ENCODE data around the gene BMP3.

Gene BMP3, protein sequence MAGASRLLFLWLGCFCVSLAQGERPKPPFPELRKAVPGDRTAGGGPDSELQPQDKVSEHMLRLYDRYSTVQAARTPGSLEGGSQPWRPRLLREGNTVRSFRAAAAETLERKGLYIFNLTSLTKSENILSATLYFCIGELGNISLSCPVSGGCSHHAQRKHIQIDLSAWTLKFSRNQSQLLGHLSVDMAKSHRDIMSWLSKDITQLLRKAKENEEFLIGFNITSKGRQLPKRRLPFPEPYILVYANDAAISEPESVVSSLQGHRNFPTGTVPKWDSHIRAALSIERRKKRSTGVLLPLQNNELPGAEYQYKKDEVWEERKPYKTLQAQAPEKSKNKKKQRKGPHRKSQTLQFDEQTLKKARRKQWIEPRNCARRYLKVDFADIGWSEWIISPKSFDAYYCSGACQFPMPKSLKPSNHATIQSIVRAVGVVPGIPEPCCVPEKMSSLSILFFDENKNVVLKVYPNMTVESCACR

DNA sequence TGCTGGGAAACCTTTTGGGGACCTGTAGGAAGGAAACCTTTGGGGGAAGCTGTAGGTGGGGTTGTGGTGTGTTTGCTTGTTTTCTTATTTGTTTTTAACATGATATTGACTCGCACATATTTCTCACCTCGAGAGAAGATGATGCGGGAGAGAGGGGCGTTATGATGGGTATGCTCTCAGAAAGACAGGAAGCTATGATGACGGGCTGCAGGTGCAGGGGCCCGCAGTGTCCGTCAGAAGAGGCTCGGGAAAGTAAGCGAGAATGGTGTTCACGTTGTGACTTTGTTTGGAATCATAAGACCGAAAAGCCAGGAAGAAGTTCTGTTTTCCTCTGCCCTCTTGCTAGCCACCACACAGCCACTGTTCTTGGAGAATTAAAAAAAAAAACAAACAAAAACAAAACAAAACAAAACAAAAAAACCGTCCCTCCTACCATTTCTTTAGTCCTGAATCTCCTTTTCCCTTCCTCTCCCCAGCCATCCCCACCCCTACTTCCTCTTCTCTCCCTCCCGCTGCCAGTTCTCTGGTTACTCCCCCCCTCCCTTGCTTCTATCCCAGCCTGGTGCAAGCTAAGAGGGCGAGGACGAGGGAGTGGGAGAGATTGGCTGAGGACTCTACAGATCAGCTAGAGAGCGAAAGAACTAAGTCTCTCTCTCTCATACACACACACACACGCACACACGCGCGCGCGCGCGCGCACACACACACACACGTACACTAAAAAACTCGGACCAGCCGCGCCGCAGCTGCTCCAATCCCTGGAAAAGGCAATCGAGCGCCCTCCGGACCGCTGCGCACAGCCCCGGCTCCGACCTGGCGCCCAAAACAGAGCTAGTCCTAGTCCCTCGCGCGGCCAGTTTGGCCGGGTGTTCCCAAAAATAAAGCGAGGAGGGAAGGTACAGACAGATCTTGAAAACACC lies at the start of gene BMP3:
Gene BMP3 (plus strand): TSS at position 648 of the 920 bp plus-strand sequence. CDS start 577 bp downstream, outside the sequence.
- no peak for DNase-seq (ENCODE audit: low spot score)
- TF ChIP-seq, protein P1, sequence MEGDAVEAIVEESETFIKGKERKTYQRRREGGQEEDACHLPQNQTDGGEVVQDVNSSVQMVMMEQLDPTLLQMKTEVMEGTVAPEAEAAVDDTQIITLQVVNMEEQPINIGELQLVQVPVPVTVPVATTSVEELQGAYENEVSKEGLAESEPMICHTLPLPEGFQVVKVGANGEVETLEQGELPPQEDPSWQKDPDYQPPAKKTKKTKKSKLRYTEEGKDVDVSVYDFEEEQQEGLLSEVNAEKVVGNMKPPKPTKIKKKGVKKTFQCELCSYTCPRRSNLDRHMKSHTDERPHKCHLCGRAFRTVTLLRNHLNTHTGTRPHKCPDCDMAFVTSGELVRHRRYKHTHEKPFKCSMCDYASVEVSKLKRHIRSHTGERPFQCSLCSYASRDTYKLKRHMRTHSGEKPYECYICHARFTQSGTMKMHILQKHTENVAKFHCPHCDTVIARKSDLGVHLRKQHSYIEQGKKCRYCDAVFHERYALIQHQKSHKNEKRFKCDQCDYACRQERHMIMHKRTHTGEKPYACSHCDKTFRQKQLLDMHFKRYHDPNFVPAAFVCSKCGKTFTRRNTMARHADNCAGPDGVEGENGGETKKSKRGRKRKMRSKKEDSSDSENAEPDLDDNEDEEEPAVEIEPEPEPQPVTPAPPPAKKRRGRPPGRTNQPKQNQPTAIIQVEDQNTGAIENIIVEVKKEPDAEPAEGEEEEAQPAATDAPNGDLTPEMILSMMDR (IDR thresholded peaks at IDR 0.05; ENCODE audit: extremely low read depth, missing control alignments), result no peak

DNA sequence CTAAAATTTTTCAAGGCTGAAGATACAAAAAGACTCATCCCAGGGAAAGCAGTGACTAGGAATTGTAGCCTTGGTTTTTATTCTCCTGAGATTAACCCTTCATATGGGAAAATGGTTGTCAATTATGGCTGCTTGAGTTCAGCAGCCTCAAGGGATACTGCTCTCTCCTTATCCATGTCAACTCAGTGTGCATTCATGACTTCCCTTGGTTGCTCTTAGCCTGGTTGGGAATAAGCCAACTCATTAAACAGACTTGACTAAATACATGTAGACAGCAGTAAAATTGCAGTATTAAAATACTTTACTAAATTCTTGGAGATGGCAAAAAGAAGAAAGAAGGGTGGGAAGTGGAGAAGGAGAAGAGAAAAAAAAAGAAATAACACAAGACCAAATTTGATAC lies 44.5 kb upstream of the BMP3 start:
- DNase-seq (ENCODE audit: low spot score), result no peak
- TF ChIP-seq, protein P1 (IDR thresholded peaks at IDR 0.05; ENCODE audit: extremely low read depth, missing control alignments), result no peak

DNA sequence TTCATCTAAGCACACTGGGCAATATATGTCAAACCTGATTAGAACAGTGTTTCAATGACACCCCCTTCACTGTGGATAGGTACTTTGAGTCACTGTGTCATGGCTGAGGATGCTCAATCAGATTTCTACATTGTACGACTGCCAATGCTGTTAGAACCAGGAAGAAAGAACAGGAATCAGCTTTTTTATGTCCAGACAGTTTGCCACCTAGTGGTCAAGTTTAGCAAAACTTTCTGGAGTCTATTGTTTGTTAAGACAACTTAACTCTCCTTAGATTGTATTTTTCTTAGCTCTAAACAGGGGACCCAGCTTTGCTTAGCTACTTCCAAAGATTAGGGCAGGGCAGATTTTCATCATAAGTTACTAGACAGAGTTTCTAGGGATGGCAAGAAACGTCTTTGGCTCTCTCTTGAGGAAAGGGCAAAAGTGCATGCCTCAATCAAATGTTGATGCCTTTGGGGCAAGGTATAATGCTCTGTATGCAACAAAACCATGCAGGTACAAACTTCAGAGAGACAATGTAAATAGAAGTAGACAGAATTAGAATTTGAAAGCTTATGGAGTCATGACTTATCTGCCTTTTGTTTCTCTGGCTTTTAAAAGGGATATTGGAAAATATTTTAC lies 40.5 kb upstream of the BMP3 start:
- DNase-seq (ENCODE audit: low spot score), result peak; percentile 29
- TF ChIP-seq, protein P1 (IDR thresholded peaks at IDR 0.05; ENCODE audit: extremely low read depth, missing control alignments), result peak; percentile 27

DNA sequence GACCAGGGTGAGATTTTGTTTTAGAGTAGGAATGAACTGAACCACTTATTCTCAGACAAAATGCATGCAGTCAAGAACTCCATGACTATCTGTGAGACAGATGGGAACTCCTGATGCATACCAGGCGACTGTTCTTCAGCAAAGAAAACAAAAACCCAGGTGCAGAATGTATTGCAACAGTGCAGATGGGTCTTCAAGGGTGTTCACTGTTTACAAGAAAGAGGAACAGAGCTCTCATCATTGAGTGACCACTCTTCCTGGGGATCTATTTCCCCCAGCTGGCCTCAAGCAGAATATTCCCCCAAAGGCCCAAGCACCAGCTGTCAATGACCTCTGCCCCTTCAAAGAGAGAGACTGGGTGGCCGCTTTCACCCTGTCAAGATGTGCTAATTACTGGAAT lies 39.7 kb upstream of the BMP3 start:
- TF ChIP-seq, protein P1 (IDR thresholded peaks at IDR 0.05; ENCODE audit: extremely low read depth, missing control alignments), result no peak
- no peak for DNase-seq (ENCODE audit: low spot score)

DNA sequence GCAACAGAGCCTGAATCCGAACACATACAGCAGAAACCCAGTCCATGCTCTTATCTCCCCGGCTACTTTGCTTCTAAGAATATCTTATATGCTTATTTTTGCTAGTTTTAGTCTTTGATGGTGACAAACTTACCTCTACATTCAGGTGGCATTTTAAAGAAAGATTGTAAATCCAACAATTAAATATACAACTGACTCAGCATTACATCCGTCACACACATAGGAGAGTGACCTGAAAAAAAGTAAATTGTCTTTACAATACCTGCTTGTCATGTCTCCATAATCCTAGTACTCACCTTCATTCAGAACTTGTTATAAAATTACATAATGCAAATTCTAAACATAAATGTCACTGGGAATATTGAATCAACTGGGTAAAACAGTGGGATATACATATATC lies 30.6 kb upstream of the BMP3 start:
- TF ChIP-seq, protein P1 (IDR thresholded peaks at IDR 0.05; ENCODE audit: extremely low read depth, missing control alignments), result no peak
- no peak for DNase-seq (ENCODE audit: low spot score)

DNA sequence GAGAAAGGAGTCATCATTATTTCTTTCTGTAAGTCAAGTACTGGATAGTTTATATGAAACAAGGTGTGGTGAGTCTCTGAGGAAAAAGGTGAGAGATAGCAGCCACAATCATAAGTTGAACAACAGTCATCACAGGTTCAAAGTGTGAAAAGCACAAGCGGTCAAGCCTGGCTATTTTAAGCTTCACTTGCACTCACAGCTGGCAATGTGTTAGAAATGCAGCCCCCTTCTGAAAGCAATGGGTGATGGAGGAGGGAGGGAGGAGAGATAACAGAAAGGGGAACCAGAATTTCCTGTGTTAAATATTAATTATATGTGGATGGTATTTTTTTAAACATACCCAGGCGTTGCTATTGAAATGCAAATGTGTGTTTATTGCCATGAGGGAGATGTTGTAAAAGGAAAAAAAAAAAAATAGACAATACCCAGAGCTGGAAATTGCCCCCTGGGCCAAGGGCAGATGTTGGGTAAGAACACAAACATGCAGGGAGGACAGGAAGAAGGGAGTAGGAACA lies 26.9 kb upstream of the BMP3 start:
- DNase-seq (ENCODE audit: low spot score), result no peak
- TF ChIP-seq, protein P1 (IDR thresholded peaks at IDR 0.05; ENCODE audit: extremely low read depth, missing control alignments), result no peak
